ENCODE measurements around the gene SPTSSB.

DNA sequence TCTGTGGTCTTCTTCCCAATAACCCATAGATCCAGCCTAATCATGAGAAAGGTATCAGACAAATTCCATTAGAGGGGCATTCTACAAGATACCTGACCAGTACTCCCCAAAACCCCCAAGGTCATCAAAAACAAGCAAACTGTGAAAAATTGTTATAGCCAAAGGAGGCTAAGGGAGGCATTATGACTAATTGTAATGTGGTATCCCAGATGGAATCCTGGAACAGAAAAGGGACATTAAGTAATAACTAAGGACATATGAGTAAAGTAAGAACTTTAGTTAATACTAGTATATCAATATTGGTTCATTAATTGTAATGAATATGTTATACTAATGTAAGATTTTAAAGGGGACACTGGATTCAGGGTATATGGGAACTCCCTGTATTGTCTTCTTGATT lies 20.4 kb downstream of the SPTSSB start:
- TF ChIP-seq, protein P1, sequence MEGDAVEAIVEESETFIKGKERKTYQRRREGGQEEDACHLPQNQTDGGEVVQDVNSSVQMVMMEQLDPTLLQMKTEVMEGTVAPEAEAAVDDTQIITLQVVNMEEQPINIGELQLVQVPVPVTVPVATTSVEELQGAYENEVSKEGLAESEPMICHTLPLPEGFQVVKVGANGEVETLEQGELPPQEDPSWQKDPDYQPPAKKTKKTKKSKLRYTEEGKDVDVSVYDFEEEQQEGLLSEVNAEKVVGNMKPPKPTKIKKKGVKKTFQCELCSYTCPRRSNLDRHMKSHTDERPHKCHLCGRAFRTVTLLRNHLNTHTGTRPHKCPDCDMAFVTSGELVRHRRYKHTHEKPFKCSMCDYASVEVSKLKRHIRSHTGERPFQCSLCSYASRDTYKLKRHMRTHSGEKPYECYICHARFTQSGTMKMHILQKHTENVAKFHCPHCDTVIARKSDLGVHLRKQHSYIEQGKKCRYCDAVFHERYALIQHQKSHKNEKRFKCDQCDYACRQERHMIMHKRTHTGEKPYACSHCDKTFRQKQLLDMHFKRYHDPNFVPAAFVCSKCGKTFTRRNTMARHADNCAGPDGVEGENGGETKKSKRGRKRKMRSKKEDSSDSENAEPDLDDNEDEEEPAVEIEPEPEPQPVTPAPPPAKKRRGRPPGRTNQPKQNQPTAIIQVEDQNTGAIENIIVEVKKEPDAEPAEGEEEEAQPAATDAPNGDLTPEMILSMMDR (IDR thresholded peaks at IDR 0.05), result no peak
- TF ChIP-seq POLR2A (IDR thresholded peaks at IDR 0.05), result no peak

All from adrenal gland (tissue), 5 donors.